Medulla oblongata (tissue), 1 donor: Measurements from ENCODE around the gene ISLR.
A peak's percentile ranks its signal among the peaks of the same experiment; 100 is the strongest.

Source experiments
- DNase-seq: peaks from one replicate; pipeline ENCODE4 v3.0.0-alpha.2; 2015; ENCODE audit errors: extremely low spot score

ISLR gene

GRCh38 chr15:74193905-74194304 is 20.4 kb downstream of the ISLR start:
- DNase-seq = no peak

GRCh38 chr15:74194572-74195559 is 21.4 kb downstream of the ISLR start:
- DNase-seq = no peak

GRCh38 chr15:74196175-74196574 is 22.7 kb downstream of the ISLR start:
- DNase-seq = no peak

GRCh38 chr15:74197176-74197965 is 23.9 kb downstream of the ISLR start:
- DNase-seq = no peak

- DNase-seq = no peak
Measured at GRCh38 chr15:74199297-74199652, 25.8 kb downstream of the ISLR start.

GRCh38 chr15:74200412-74200815 is 26.9 kb downstream of the ISLR start:
- DNase-seq = no peak

- no peak for DNase-seq
Measured at GRCh38 chr15:74200871-74201419, 27.4 kb downstream of the ISLR start.

- no peak for DNase-seq
Measured at GRCh38 chr15:74201710-74202420, 28.4 kb downstream of the ISLR start.

GRCh38 chr15:74202452-74203401 is 29.2 kb downstream of the ISLR start, which contains the start of gene STRA6:
STRA6 (minus strand) TSS chr15:74202787; CDS start chr15:74202267, 520 bp downstream.
- no peak for DNase-seq

GRCh38 chr15:74203914-74204431 is 30.5 kb downstream of the ISLR start:
- peak; percentile 24 for DNase-seq

GRCh38 chr15:74205582-74205947 is 32.1 kb downstream of the ISLR start:
- DNase-seq = no peak

- DNase-seq = peak; percentile 20
Measured at GRCh38 chr15:74206801-74207281, 33.3 kb downstream of the ISLR start.

GRCh38 chr15:74207652-74208440 is 34.3 kb downstream of the ISLR start:
- DNase-seq = no peak

- DNase-seq = no peak
Measured at GRCh38 chr15:74208496-74208895, 35.0 kb downstream of the ISLR start.

GRCh38 chr15:74208901-74209559 is 35.5 kb downstream of the ISLR start:
- DNase-seq = no peak

GRCh38 chr15:74209560-74209958 is 36.0 kb downstream of the ISLR start:
- no peak for DNase-seq

- no peak for DNase-seq
Measured at GRCh38 chr15:74209997-74210671, 36.6 kb downstream of the ISLR start.

- DNase-seq = no peak
Measured at GRCh38 chr15:74210729-74211128, 37.2 kb downstream of the ISLR start.
